Osteoblast (primary cell): ENCODE measurements around the gene NACAD. TPM values are rescaled to one million over a fixed set of nuclear protein-coding genes. Genes with fewer than 3 reads are reported as not detected.
A peak's percentile ranks its signal among the peaks of the same experiment; 100 is the strongest.
"Not testable (repeated sequence)": the region's sequence is repeated elsewhere in the genome, so short reads cannot be mapped to it uniquely, and the experiment has no call there.

Experiments used
- DNase-seq: peaks from one replicate; pipeline ENCODE4 v3.0.0; 2011; ENCODE audit warnings: low spot score, mixed read lengths; ENCODE audit not compliant: insufficient read length; ENCODE audit errors: missing footprints
- H2AFZ ChIP-seq: 2 replicates; pipeline ENCODE4 v1.6.0; 2011; ENCODE audit warnings: mild to moderate bottlenecking, low read length
- H3K27ac ChIP-seq: 2 replicates; pipeline ENCODE4 v1.5.1; 2011; ENCODE audit warnings: mild to moderate bottlenecking, low read depth, low read length, moderate library complexity
- H3K27me3 ChIP-seq: 2 replicates; pipeline ENCODE4 v1.6.0; 2012; ENCODE audit warnings: mild to moderate bottlenecking, control low read depth, inconsistent platforms, low read length, moderate library complexity; ENCODE audit not compliant: insufficient read depth
- H3K36me3 ChIP-seq: 2 replicates; pipeline ENCODE4 v1.5.1; 2011; ENCODE audit warnings: mild to moderate bottlenecking, low read length, control low read depth, moderate library complexity; ENCODE audit not compliant: insufficient read depth
- H3K4me1 ChIP-seq: 2 replicates; pipeline ENCODE4 v1.5.1; 2011; ENCODE audit warnings: mild to moderate bottlenecking, low read length, control low read depth, moderate library complexity; ENCODE audit not compliant: insufficient read depth
- H3K4me2 ChIP-seq: 2 replicates; pipeline ENCODE4 v1.6.0; 2011; ENCODE audit warnings: mild to moderate bottlenecking, low read length; ENCODE audit not compliant: insufficient read depth
- H3K4me3 ChIP-seq: fragments of 200-600 bp; sonication (generic); 3 replicates; pipeline ENCODE4 v1.5.1; 2012; ENCODE audit warnings: mild to moderate bottlenecking, low read length, inconsistent platforms; ENCODE audit not compliant: insufficient read depth
- H3K79me2 ChIP-seq: 2 replicates; pipeline ENCODE4 v1.6.0; 2012; ENCODE audit warnings: mild to moderate bottlenecking, low read length, control low read depth, inconsistent platforms; ENCODE audit not compliant: insufficient read depth
- H3K9me3 ChIP-seq: 2 replicates; pipeline ENCODE4 v1.5.1; 2011; ENCODE audit warnings: low read depth, low read length, control low read depth
- H4K20me1 ChIP-seq: 2 replicates; pipeline ENCODE4 v1.6.0; 2012; ENCODE audit warnings: mild to moderate bottlenecking, low read length, control low read depth; ENCODE audit not compliant: insufficient read depth
- CTCF ChIP-seq: IDR thresholded peaks from 2 replicates; pipeline ENCODE4 v1.5.1; 2011; ENCODE audit warnings: mild to moderate bottlenecking, low read depth, low read length, moderate library complexity; ENCODE audit errors: extremely low read depth
- total RNA-seq: library from RNA; depleted of rRNA; stranded (reverse); fragments of >200 nt; gene quantifications from 2 replicates; pipeline ENCODE4 v1.2.3, GENCODE V29; 2012

The NACAD gene
- total RNA-seq, 1 donor, result 0.72 TPM

DNA sequence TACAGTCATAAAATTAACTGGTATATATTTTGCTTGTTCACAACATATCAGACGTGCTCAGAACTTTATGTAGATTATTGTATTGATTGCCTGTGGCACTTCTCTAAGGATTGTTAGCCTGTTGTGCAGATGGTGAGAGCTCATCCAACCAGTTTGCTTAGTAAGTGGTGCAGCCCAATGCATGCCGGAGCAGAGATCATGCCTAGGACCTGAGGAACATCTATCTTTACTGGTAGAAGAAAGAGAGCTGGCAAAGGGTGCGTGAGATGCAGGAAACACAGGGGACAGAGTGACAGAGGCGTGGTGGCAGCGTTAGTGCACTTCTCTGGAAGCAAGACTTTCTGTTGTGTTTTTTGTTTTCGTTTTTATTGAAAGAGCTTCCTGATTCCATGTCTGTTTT, 52.9 kb downstream of the NACAD start:
- Histone ChIP-seq H3K27me3 (no peaks in the 10 kb centered on the region), H4K20me1 (peaks cover 46% of the 10 kb centered on the region), H3K79me2 (peaks cover 53% of the 10 kb centered on the region), H3K4me3 (no peak overlapping the region), H3K9me3 (no peaks in the 10 kb centered on the region), H3K4me2 (no peak overlapping the region), H2AFZ (no peak overlapping the region), H3K36me3 (peaks cover 19% of the 10 kb centered on the region), H3K27ac (no peak overlapping the region), H3K4me1 (peaks cover 22% of the 10 kb centered on the region)
- DNase-seq, result no peak
- no peak for TF ChIP-seq CTCF

GRCh38 chr7:45035371-45035770, 53.4 kb downstream of the NACAD start:
- H3K4me1 ChIP-seq, result peaks cover 22% of the 10 kb centered on the region
- H3K36me3 ChIP-seq, result peaks cover 19% of the 10 kb centered on the region
- peak; percentile 62 for DNase-seq
- TF ChIP-seq CTCF, result no peak
- H3K4me3 ChIP-seq, result no peak overlapping the region
- peaks cover 46% of the 10 kb centered on the region for H4K20me1 ChIP-seq
- H3K4me2 ChIP-seq, result no peak overlapping the region
- H3K79me2 ChIP-seq, result peaks cover 54% of the 10 kb centered on the region
- H3K27me3 ChIP-seq, result no peaks in the 10 kb centered on the region
- no peaks in the 10 kb centered on the region for H3K9me3 ChIP-seq
- H2AFZ ChIP-seq, result no peak overlapping the region
- no peak overlapping the region for H3K27ac ChIP-seq

DNA sequence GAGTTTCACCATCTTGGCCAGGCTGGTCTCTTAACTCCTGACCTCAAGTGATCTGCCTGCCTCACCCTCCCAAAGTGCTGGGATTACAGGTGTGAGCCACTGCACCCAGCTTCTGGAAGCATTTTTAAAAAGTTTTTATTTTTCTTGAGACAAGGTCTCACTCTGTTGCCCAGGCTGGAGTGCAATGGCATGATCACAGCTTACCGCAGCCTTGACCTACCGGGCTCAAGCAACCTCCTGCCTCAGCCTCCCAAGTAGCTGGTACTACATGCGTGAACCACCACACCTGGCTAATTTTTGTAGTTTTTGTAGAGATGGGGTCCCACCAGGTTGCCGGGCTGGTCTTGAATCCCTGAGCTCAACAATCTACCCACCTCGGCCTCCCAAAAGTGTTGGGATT, 54.1 kb downstream of the NACAD start:
- not testable (repeated sequence) for DNase-seq, H3K4me2 ChIP-seq, H3K27me3 ChIP-seq, H3K9me3 ChIP-seq, H3K4me3 ChIP-seq, H2AFZ ChIP-seq, H3K27ac ChIP-seq
- H3K79me2 ChIP-seq, result peaks cover 60% of the 10 kb centered on the region
- peaks cover 51% of the 10 kb centered on the region for H4K20me1 ChIP-seq
- peaks cover 22% of the 10 kb centered on the region for H3K4me1 ChIP-seq
- peaks cover 19% of the 10 kb centered on the region for H3K36me3 ChIP-seq

DNA sequence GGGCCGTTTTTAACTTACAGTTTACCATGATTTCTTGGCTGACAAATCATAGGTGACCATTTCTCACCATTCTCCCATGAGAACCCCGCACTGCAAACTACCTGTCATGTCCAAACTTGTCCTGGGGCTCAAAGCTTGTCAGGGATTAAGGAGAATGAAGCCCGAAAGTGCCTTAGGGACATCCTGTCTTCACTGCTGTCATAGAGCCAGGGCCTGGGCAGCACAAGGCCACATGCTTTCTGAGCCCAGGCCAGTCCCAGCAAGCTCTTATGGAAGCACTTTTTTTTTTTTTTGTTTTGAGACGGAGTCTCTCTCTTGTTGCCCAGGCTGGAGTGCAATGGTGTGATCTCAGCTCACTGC, 54.9 kb downstream of the NACAD start:
- peaks cover 22% of the 10 kb centered on the region for H3K4me1 ChIP-seq
- H3K79me2 ChIP-seq, result peaks cover 63% of the 10 kb centered on the region
- no peak for DNase-seq
- no peaks in the 10 kb centered on the region for H3K9me3 ChIP-seq
- peak overlapping the region; percentile 67 for H3K4me2 ChIP-seq
- no peak overlapping the region for H3K4me3 ChIP-seq
- peaks cover 53% of the 10 kb centered on the region for H4K20me1 ChIP-seq
- peaks cover 12% of the 10 kb centered on the region for H3K36me3 ChIP-seq
- H2AFZ ChIP-seq, result no peak overlapping the region
- TF ChIP-seq CTCF, result no peak
- H3K27me3 ChIP-seq, result no peaks in the 10 kb centered on the region
- H3K27ac ChIP-seq, result peak overlapping the region; percentile 79
